K562 (cell line): Measurements from ENCODE around the gene JMJD1C. TPM values are rescaled to one million over a fixed set of nuclear protein-coding genes. Genes with fewer than 3 reads are reported as not detected.

Experiments
- ARNT ChIP-seq, 2 experiments: fragments of 450-650 bp; IDR thresholded peaks; 2 replicates each; pipeline ENCODE4 v1.6.1; 2016; ENCODE audit warnings: mild to moderate bottlenecking in 1 of 2
- BMI1 ChIP-seq: fragments of 150-350 bp; IDR thresholded peaks from 2 replicates; pipeline ENCODE4 v1.6.1; 2014; ENCODE audit warnings: low read length
- EHMT2 ChIP-seq: fragments of 450-650 bp; IDR thresholded peaks from 2 replicates; pipeline ENCODE4 v1.6.1; 2018; ENCODE audit warnings: antibody characterized with exemption
- GTF2F1 ChIP-seq: IDR thresholded peaks from 2 replicates; pipeline ENCODE4 v1.6.1; 2011; ENCODE audit warnings: low read depth, low read length, improper control_type of control experiment
- KDM5B ChIP-seq: fragments of 200-600 bp; sonication (generic); IDR thresholded peaks from 2 replicates; pipeline ENCODE4 v1.6.1; 2012; ENCODE audit warnings: low read depth, mild to moderate bottlenecking, moderate library complexity, low read length, control low read depth, inconsistent platforms; ENCODE audit not compliant: insufficient replicate concordance
- KLF16 ChIP-seq: IDR thresholded peaks from 2 replicates; pipeline ENCODE4 v1.6.1; 2016; ENCODE audit warnings: antibody characterized with exemption
- MTA2 ChIP-seq: fragments of 450-650 bp; IDR thresholded peaks from 2 replicates; pipeline ENCODE4 v1.6.1; 2016; ENCODE audit warnings: low read depth
- PHB ChIP-seq: fragments of 250-450 bp; sonication (Bioruptor Pico); IDR thresholded peaks from 2 replicates; pipeline ENCODE4 v1.5.0; 2021
- ZC3H8 ChIP-seq: fragments of 450-650 bp; IDR thresholded peaks from 2 replicates; pipeline ENCODE4 v1.6.1; 2017
- ZNF184 ChIP-seq: sonication (generic); formaldehyde crosslinking; IDR thresholded peaks from 2 replicates; pipeline ENCODE4 v1.5.0; 2020; ENCODE audit warnings: missing genetic modification reagents
- ZNF253 ChIP-seq: fragments of 250-450 bp; sonication (Bioruptor Pico); conservative IDR thresholded peaks from 2 replicates; pipeline ENCODE4 v1.6.1; 2021; ENCODE audit warnings: mild to moderate bottlenecking
- ZNF384 ChIP-seq: IDR thresholded peaks from 2 replicates; pipeline ENCODE4 v1.6.1; 2012; ENCODE audit warnings: low read depth, low read length, improper control_type of control experiment
- ZNF75A ChIP-seq: fragments of 450-650 bp; formaldehyde crosslinking; IDR thresholded peaks from 2 replicates; pipeline ENCODE4 v1.4.0; 2020; ENCODE audit warnings: mild to moderate bottlenecking
- polyA plus RNA-seq, 8 experiments: library from polyadenylated mRNA; depleted of rRNA in 4 of 8; stranded (reverse) in 5 of 8; unstranded in 3 of 8; fragments of >200 nt; fragmentation: Nextera tagmentation in 2 of 8; fragmentation: Illumina TruSeq in 1 of 8; extraction: Ambion mirVana in 2 of 8; extraction: Trizol in 1 of 8; gene quantifications; 2 replicates each; pipeline versions ENCODE4 v1.2.1 to v1.2.3, GENCODE V29; 2011 to 2014; ENCODE audit warnings: inconsistent platforms in 1 of 8, missing spikeins in 1 of 8
- total RNA-seq, 7 experiments: library from RNA; depleted of rRNA in 6 of 7; stranded (reverse); fragments of >200 nt in 6 of 7; fragmentation: Illumina TruSeq in 2 of 7; extraction: Trizol in 2 of 7; gene quantifications; 2 replicates each; pipeline versions ENCODE4 v1.2.1 to v1.2.3, GENCODE V29; 2011 to 2021; ENCODE audit warnings: low replicate concordance in 1 of 7
- TF ChIP-seq, protein P1 (sequence below), 2 experiments: fragments of 450-650 bp in 1 of 2; sonication (generic) in 1 of 2; formaldehyde crosslinking in 1 of 2; IDR thresholded peaks; 2 replicates each; pipeline versions ENCODE4 v1.7.1 to v1.9.0; 2016 to 2022; ENCODE audit warnings: inconsistent platforms in 1 of 2, mild to moderate bottlenecking in 1 of 2, missing genetic modification reagents in 1 of 2
- TF ChIP-seq, protein P2 (sequence below): fragments of 250-450 bp; sonication (Bioruptor Pico); IDR thresholded peaks from 2 replicates; pipeline ENCODE4 v1.5.1; 2021; ENCODE audit warnings: mild to moderate bottlenecking
- TF ChIP-seq, protein P3 (sequence below): IDR thresholded peaks from 2 replicates; pipeline ENCODE4 v1.6.1; 2012; ENCODE audit warnings: low read depth, low read length, improper control_type of control experiment, borderline replicate concordance
- TF ChIP-seq, protein P4 (sequence below): fragments of 450-650 bp; IDR thresholded peaks from 2 replicates; pipeline ENCODE4 v1.6.1; 2016; ENCODE audit warnings: antibody characterized with exemption

Gene JMJD1C
- total and polyA plus RNA-seq, 9 of the 15 experiments (the other 6 are each of a cell fraction or from before 2014, with no cell fraction given): 25.3 to 68.0 (median 47.2) TPM

DNA sequence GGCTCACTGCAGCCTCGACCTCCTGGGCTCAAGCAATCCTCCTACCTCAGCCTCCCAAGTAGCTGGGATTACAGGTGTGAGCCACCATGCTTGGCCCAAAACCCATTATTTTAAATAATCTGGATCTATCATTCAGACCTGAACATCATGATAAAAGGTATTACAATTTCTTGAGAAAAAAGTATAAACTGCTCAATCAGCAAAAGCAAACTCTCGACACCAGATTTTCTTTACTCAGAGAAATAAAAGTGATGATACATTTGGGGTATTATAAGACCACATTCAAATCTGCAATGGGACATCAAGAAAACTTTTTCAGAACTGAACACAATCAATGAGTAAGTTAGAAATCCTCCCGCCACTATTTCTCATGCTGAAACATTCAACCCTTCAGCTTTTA lies 41.2 kb downstream of the JMJD1C start (continued):
- TF ChIP-seq, protein P1, sequence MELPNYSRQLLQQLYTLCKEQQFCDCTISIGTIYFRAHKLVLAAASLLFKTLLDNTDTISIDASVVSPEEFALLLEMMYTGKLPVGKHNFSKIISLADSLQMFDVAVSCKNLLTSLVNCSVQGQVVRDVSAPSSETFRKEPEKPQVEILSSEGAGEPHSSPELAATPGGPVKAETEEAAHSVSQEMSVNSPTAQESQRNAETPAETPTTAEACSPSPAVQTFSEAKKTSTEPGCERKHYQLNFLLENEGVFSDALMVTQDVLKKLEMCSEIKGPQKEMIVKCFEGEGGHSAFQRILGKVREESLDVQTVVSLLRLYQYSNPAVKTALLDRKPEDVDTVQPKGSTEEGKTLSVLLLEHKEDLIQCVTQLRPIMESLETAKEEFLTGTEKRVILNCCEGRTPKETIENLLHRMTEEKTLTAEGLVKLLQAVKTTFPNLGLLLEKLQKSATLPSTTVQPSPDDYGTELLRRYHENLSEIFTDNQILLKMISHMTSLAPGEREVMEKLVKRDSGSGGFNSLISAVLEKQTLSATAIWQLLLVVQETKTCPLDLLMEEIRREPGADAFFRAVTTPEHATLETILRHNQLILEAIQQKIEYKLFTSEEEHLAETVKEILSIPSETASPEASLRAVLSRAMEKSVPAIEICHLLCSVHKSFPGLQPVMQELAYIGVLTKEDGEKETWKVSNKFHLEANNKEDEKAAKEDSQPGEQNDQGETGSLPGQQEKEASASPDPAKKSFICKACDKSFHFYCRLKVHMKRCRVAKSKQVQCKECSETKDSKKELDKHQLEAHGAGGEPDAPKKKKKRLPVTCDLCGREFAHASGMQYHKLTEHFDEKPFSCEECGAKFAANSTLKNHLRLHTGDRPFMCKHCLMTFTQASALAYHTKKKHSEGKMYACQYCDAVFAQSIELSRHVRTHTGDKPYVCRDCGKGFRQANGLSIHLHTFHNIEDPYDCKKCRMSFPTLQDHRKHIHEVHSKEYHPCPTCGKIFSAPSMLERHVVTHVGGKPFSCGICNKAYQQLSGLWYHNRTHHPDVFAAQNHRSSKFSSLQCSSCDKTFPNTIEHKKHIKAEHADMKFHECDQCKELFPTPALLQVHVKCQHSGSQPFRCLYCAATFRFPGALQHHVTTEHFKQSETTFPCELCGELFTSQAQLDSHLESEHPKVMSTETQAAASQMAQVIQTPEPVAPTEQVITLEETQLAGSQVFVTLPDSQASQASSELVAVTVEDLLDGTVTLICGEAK (IDR thresholded peaks at IDR 0.05): no peak
- TF ChIP-seq, protein P1 (CRISPR knock-in tag; IDR thresholded peaks at IDR 0.05): no peak
- no peak for TF ChIP-seq EHMT2
- TF ChIP-seq ZNF253 (CRISPR knock-in tag): no peak
- no peak for TF ChIP-seq ZNF384
- no peak for TF ChIP-seq PHB (CRISPR knock-in tag)
- TF ChIP-seq, protein P2, sequence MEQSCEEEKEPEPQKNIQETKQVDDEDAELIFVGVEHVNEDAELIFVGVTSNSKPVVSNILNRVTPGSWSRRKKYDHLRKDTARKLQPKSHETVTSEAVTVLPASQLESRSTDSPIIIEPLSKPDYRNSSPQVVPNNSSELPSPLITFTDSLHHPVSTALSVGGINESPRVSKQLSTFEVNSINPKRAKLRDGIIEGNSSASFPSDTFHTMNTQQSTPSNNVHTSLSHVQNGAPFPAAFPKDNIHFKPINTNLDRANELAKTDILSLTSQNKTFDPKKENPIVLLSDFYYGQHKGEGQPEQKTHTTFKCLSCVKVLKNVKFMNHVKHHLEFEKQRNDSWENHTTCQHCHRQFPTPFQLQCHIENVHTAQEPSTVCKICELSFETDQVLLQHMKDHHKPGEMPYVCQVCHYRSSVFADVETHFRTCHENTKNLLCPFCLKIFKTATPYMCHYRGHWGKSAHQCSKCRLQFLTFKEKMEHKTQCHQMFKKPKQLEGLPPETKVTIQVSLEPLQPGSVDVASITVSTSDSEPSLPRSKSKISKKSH (CRISPR knock-in tag): no peak
- TF ChIP-seq, protein P3, sequence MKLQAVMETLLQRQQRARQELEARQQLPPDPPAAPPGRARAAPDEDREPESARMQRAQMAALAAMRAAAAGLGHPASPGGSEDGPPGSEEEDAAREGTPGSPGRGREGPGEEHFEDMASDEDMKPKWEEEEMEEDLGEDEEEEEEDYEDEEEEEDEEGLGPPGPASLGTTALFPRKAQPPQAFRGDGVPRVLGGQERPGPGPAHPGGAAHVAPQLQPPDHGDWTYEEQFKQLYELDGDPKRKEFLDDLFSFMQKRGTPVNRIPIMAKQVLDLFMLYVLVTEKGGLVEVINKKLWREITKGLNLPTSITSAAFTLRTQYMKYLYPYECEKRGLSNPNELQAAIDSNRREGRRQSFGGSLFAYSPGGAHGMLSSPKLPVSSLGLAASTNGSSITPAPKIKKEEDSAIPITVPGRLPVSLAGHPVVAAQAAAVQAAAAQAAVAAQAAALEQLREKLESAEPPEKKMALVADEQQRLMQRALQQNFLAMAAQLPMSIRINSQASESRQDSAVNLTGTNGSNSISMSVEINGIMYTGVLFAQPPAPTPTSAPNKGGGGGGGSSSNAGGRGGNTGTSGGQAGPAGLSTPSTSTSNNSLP: no peak
- TF ChIP-seq MTA2: no peak
- no peak for TF ChIP-seq ZNF75A (CRISPR knock-in tag)
- no peak for TF ChIP-seq ZC3H8
- TF ChIP-seq ZNF184 (CRISPR knock-in tag): no peak
- no peak for TF ChIP-seq KLF16
- TF ChIP-seq BMI1: no peak
- no peak for TF ChIP-seq KDM5B
- no peak for TF ChIP-seq GTF2F1
- TF ChIP-seq, protein P4, sequence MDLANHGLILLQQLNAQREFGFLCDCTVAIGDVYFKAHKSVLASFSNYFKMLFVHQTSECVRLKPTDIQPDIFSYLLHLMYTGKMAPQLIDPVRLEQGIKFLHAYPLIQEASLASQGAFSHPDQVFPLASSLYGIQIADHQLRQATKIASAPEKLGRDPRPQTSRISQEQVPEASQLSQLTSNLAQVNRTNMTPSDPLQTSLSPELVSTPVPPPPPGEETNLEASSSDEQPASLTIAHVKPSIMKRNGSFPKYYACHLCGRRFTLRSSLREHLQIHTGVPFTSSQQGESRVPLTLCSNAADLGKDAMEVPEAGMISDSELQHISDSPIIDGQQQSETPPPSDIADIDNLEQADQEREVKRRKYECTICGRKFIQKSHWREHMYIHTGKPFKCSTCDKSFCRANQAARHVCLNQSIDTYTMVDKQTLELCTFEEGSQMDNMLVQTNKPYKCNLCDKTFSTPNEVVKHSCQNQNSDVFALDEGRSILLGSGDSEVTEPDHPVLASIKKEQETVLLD: no peak
- no peak for TF ChIP-seq ARNT (IDR thresholded peaks at IDR 0.05)
